Measurements from ENCODE around the gene NAT16.

- TF ChIP-seq POLR2A (IDR thresholded peaks at IDR 0.05) (no peak), CTCF (IDR thresholded peaks at IDR 0.05 in 4 of 5, conservative IDR thresholded peaks at IDR 0.05 in 1 of 5) (no peak)
Measured at GRCh38 chr7:101180130-101180755, at the start of gene NAT16.

Measured in gastrocnemius medialis (tissue), 4 donors.